ENCODE measurements around the gene P2RY6. TPM values are rescaled to one million over a fixed set of nuclear protein-coding genes. Genes with fewer than 3 reads are reported as not detected.

Gene P2RY6
- total and polyA plus RNA-seq, 8 donors, result 0.29 to 2.9 (median 1.3) TPM; not detected in 3

GRCh38 chr11:73248526-73249185 lies 23.5 kb upstream of the P2RY6 start:
- Histone ChIP-seq H3K9me3 (no peaks in the 10 kb centered on the region), H3K27ac (no peak overlapping the region), H3K4me1 (no peaks in the 10 kb centered on the region), H3K36me3 (no peaks in the 10 kb centered on the region), H3K4me3 (no peak overlapping the region), H3K27me3 (no peaks in the 10 kb centered on the region)
- intact Hi-C loops (cut with DNase I; ENCODE audit: low total_unique reads), result no loop called here
- TF ChIP-seq POLR2A (IDR thresholded peaks at IDR 0.05), result no peak
- no peak for TF ChIP-seq POLR2AphosphoS5 (IDR thresholded peaks at IDR 0.05)
- no peak for TF ChIP-seq EP300 (IDR thresholded peaks at IDR 0.05)
- TF ChIP-seq CTCF (IDR thresholded peaks at IDR 0.05), result no peak
- DNase-seq, result no peak
- 81 to 98% (median 96%) methylated on average over 3 of the region's 3 CpGs for WGBS, 5 donors

- Histone ChIP-seq H3K9me3 (no peaks in the 10 kb centered on the region), H3K4me1 (no peaks in the 10 kb centered on the region), H3K27me3 (no peaks in the 10 kb centered on the region), H3K27ac (no peak overlapping the region), H3K4me3 (no peak overlapping the region), H3K36me3 (no peaks in the 10 kb centered on the region)
- intact Hi-C loops (cut with DNase I; ENCODE audit: low total_unique reads), result no loop called here
- WGBS, 5 donors, result 75 to 89% (median 81%) methylated on average over 5 of the region's 5 CpGs
- DNase-seq, result no peak
- TF ChIP-seq POLR2AphosphoS5 (IDR thresholded peaks at IDR 0.05) (no peak), POLR2A (IDR thresholded peaks at IDR 0.05) (no peak), CTCF (IDR thresholded peaks at IDR 0.05) (no peak), EP300 (IDR thresholded peaks at IDR 0.05) (no peak)
These were observed 22.8 kb upstream of the P2RY6 start for GRCh38 chr11:73249304-73249703.

GRCh38 chr11:73249853-73250783 lies 22.0 kb upstream of the P2RY6 start:
- intact Hi-C loops (cut with DNase I; ENCODE audit: low total_unique reads), result no loop called here
- H3K36me3 ChIP-seq, result no peaks in the 10 kb centered on the region
- no peak overlapping the region for H3K27ac ChIP-seq
- no peak overlapping the region for H3K4me3 ChIP-seq
- no peaks in the 10 kb centered on the region for H3K27me3 ChIP-seq
- H3K9me3 ChIP-seq, result no peaks in the 10 kb centered on the region
- TF ChIP-seq CTCF (IDR thresholded peaks at IDR 0.05) (no peak), EP300 (IDR thresholded peaks at IDR 0.05) (no peak), POLR2A (IDR thresholded peaks at IDR 0.05) (no peak), POLR2AphosphoS5 (IDR thresholded peaks at IDR 0.05) (no peak)
- WGBS, 5 donors, result 90 to 93% (median 92%) methylated on average over 11 of the region's 11 CpGs
- no peak for DNase-seq
- no peaks in the 10 kb centered on the region for H3K4me1 ChIP-seq

DNA sequence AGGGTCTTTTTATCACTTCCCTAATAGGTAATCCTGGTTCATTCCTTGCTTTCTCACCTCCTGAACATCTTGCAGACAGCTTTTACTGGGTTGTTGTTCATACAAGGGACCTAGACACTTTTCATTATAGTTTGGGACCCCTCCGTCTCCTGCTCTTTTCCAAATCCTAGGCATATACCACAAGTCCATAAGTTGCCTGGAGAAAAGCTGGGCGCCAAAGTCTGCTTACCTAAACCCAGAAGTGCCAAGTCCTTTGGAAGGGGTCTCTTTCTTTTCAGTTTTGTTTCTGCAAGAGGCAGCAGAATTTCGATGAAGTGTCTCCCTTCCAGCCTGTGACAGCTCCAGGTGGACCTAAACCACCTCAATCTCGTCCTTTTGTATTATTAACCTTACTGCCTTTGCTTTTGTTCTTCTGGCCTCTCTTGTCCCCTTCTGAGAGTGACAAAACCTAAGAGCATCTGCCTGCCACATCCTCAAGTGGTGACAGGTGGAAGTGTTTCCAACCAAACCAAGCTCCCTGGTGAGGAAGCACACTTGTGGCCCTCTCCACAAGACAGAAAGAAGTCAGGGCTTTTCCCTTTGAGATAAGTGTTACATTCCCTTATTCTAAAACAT lies 19.5 kb upstream of the P2RY6 start:
- peak in 1 of 2 donors; percentile 13 for DNase-seq
- Histone ChIP-seq H3K27ac (no peak overlapping the region), H3K36me3 (no peaks in the 10 kb centered on the region), H3K4me1 (peaks cover 0 to 5% (median 3%) of the 10 kb centered on the region in 4 donors), H3K4me3 (no peak overlapping the region), H3K9me3 (no peaks in the 10 kb centered on the region), H3K27me3 (no peaks in the 10 kb centered on the region)
- WGBS, 5 donors, result 78 to 92% (median 83%) methylated on average over 4 of the region's 4 CpGs
- intact Hi-C loops (cut with DNase I; ENCODE audit: low total_unique reads), result no loop called here
- TF ChIP-seq POLR2A (IDR thresholded peaks at IDR 0.05), result no peak

Data from stomach (tissue), 9 donors.